Bronchial epithelial cell (primary cell): ENCODE data around the gene VCP. TPM values are rescaled to one million over a fixed set of nuclear protein-coding genes. Genes with fewer than 3 reads are reported as not detected.

Source experiments
- DNase-seq: peaks from one replicate; pipeline ENCODE4 v3.0.0-alpha.2; 2010; ENCODE audit warnings: low read depth
- FAIRE-seq: peaks from 2 replicates; lab custom pipeline; 2011; peaks lifted over from hg19 to GRCh38; lab: Jason Lieb, UNC
- H3K27me3 ChIP-seq: 2 replicates; pipeline ENCODE4 v1.5.1; 2011; ENCODE audit warnings: low read length; ENCODE audit not compliant: control insufficient read depth, insufficient read depth
- H3K36me3 ChIP-seq: 2 replicates; pipeline ENCODE4 v1.5.1; 2011; ENCODE audit warnings: low read length; ENCODE audit not compliant: control insufficient read depth, insufficient read depth
- H3K4me3 ChIP-seq: 2 replicates; pipeline ENCODE4 v1.5.1; 2011; ENCODE audit warnings: mild to moderate bottlenecking, low read depth, low read length, control low read depth
- CTCF ChIP-seq: IDR thresholded peaks from 2 replicates; pipeline ENCODE4 v1.5.1; 2011; ENCODE audit warnings: mild to moderate bottlenecking, moderate library complexity, low read length, control low read depth, inconsistent platforms; ENCODE audit not compliant: insufficient read depth, severe bottlenecking
- total RNA-seq: library from RNA; depleted of rRNA; stranded (reverse); fragments of >200 nt; gene quantifications from 2 replicates; pipeline ENCODE4 v1.2.1, GENCODE V29; 2014

Gene VCP
- total RNA-seq, 1 donor from 2014 or later: 320 TPM

- DNase-seq (peak; percentile 88), FAIRE-seq (no peak)
- H3K36me3 ChIP-seq: peaks cover 1% of the 10 kb centered on the region
- H3K27me3 ChIP-seq: no peaks in the 10 kb centered on the region
- no peak overlapping the region for H3K4me3 ChIP-seq
- TF ChIP-seq CTCF: no peak
Observed at GRCh38 chr9:35042081-35042604, 30.3 kb downstream of the VCP start.

GRCh38 chr9:35035851-35036701 is 36.3 kb downstream of the VCP start:
- no peak for TF ChIP-seq CTCF
- no peak for FAIRE-seq
- H3K4me3 ChIP-seq: no peak overlapping the region
- DNase-seq: peak; percentile 58
- H3K27me3 ChIP-seq: no peaks in the 10 kb centered on the region
- peaks cover 2% of the 10 kb centered on the region for H3K36me3 ChIP-seq

DNA sequence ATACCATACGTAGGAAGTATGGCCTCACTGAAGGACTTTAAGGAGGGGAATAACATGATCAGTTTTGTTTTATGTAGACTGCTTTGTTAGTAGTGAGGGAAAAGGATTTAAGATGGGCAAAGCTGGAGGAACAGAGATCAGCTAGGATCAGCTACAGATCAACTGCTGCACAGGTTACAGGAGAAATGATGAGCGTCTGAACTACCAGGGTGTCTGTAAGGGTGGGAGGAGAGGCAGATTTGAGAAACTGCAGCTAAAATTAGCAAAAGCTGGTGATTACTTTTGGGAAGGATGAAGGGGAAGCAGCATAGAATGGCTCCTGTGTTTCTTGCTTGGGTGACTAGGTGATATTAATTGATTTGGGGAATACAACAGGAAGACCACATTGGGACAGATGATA is 39.3 kb downstream of the VCP start:
- H3K4me3 ChIP-seq: no peak overlapping the region
- DNase-seq: no peak
- no peak for TF ChIP-seq CTCF
- H3K27me3 ChIP-seq: no peaks in the 10 kb centered on the region
- FAIRE-seq: no peak
- H3K36me3 ChIP-seq: peaks cover 2% of the 10 kb centered on the region

- H3K27me3 ChIP-seq: no peaks in the 10 kb centered on the region
- peaks cover 2% of the 10 kb centered on the region for H3K36me3 ChIP-seq
- TF ChIP-seq CTCF: no peak
- DNase-seq (peak; percentile 32), FAIRE-seq (no peak)
- no peak overlapping the region for H3K4me3 ChIP-seq
Observed at GRCh38 chr9:35029852-35030251, 42.6 kb downstream of the VCP start.

- Histone ChIP-seq H3K4me3 (no peak overlapping the region), H3K36me3 (peaks cover 2% of the 10 kb centered on the region), H3K27me3 (no peaks in the 10 kb centered on the region)
- peak; percentile 86 for DNase-seq
- TF ChIP-seq CTCF: no peak
- no peak for FAIRE-seq
Observed at GRCh38 chr9:35029241-35029640, 43.2 kb downstream of the VCP start.
